Inflammatory macrophage treated with lipopolysaccharide for 4 hours (primary cell): Measurements from ENCODE around the gene TTLL1.

Experiments used
- DNase-seq: peaks from one replicate; pipeline ENCODE4 v3.0.0-alpha.2; 2020

Gene TTLL1

DNA sequence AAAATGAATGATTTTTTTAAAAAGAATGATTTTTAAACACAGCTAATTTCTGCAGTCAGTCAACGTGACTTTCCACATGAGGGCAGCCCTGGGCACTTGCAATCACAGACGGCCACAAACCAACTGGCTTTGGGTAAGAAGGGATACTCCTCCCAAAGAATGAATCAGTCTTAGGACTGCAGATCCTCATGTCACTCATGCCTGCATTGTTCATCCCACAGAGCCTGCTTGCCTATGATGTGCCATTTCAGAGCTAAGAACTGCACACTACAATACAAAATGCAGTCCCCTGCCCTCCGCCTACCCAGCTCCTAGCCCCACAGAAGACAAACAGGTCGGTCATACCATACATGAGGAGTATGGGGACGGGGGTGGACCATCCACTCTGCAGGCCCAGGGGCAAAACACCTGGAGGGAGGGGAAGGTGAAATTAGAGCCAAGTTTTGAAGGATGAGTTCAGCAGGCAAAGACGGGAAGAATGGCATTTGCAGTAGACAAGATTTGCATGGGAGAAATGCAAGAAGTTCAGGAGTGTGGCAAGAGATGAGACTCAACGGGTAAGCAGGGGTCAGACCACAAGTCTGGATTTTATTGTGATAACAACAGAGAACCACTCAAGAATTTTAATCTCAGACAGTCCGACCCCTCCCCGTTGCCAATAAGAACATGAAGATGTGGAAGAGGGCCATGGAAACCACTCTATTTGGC, 98.9 kb downstream of the TTLL1 start:
- DNase-seq: peak; percentile 87
